SK-N-SH treated with all-trans-retinoic acid at 6 μM for 48 hours (cell line): ENCODE data around the gene CLPSL1.

Experiments
- ATAC-seq: fragments of 200-7000 bp; cut with Tn5 transposase; 3 replicates; pipeline ENCODE4 v1.9.1; 2020; ENCODE audit warnings: mild to moderate bottlenecking, moderate library complexity
- BACH2 ChIP-seq: fragments of 250-450 bp; sonication (Bioruptor Pico); IDR thresholded peaks from 2 replicates; pipeline ENCODE4 v1.9.0; 2021; ENCODE audit warnings: mild to moderate bottlenecking, borderline replicate concordance
- CSDC2 ChIP-seq: fragments of 250-450 bp; sonication (Bioruptor Pico); IDR thresholded peaks from 2 replicates; pipeline ENCODE4 v1.5.0; 2020; ENCODE audit warnings: mild to moderate bottlenecking, moderate library complexity
- ESRRG ChIP-seq: fragments of 250-450 bp; sonication (Bioruptor Pico); IDR thresholded peaks from 2 replicates; pipeline ENCODE4 v1.6.1; 2021; ENCODE audit warnings: mild to moderate bottlenecking
- OSR1 ChIP-seq: fragments of 250-450 bp; sonication (Bioruptor Pico); IDR thresholded peaks from 2 replicates; pipeline ENCODE4 v1.8.0; 2022; ENCODE audit warnings: moderate library complexity, mild to moderate bottlenecking, inconsistent platforms
- RARB ChIP-seq: fragments of 250-450 bp; sonication (Bioruptor Pico); IDR thresholded peaks from 2 replicates; pipeline ENCODE4 v1.8.0; 2021; ENCODE audit warnings: mild to moderate bottlenecking, moderate library complexity
- SNAI2 ChIP-seq: fragments of 250-450 bp; sonication (Bioruptor Pico); IDR thresholded peaks from 2 replicates; pipeline ENCODE4 v1.5.0; 2020; ENCODE audit warnings: mild to moderate bottlenecking, moderate library complexity
- TCF4 ChIP-seq: fragments of 250-450 bp; sonication (Bioruptor Pico); IDR thresholded peaks from 2 replicates; pipeline ENCODE4 v1.8.0; 2021; ENCODE audit warnings: mild to moderate bottlenecking, moderate library complexity, borderline replicate concordance
- TOX ChIP-seq: fragments of 250-450 bp; sonication (Bioruptor Pico); IDR thresholded peaks from 2 replicates; pipeline ENCODE4 v1.8.0; 2021; ENCODE audit warnings: mild to moderate bottlenecking, moderate library complexity, borderline replicate concordance
- ZC3H10 ChIP-seq: fragments of 250-450 bp; sonication (Bioruptor Pico); IDR thresholded peaks from 2 replicates; pipeline ENCODE4 v1.5.1; 2021; ENCODE audit warnings: mild to moderate bottlenecking, moderate library complexity
- ZFP30 ChIP-seq: fragments of 450-650 bp; formaldehyde crosslinking; IDR thresholded peaks from 2 replicates; pipeline ENCODE4 v1.5.0; 2022; ENCODE audit warnings: mild to moderate bottlenecking, moderate library complexity
- ZNF565 ChIP-seq: fragments of 450-650 bp; formaldehyde crosslinking; conservative IDR thresholded peaks from 2 replicates; pipeline ENCODE4 v1.5.0; 2020; ENCODE audit warnings: low read depth, mild to moderate bottlenecking, moderate library complexity
- ZNF70 ChIP-seq: fragments of 450-650 bp; formaldehyde crosslinking; IDR thresholded peaks from 2 replicates; pipeline ENCODE4 v1.5.0; 2020; ENCODE audit warnings: mild to moderate bottlenecking, moderate library complexity
- TF ChIP-seq, protein P1 (sequence below): fragments of 250-450 bp; sonication (Bioruptor Pico); IDR thresholded peaks from 2 replicates; pipeline ENCODE4 v1.5.1; 2021; ENCODE audit warnings: mild to moderate bottlenecking, moderate library complexity
- TF ChIP-seq, protein P2 (sequence below): fragments of 250-450 bp; sonication (Bioruptor Pico); IDR thresholded peaks from 2 replicates; pipeline ENCODE4 v1.8.0; 2021; ENCODE audit warnings: low read depth, mild to moderate bottlenecking, moderate library complexity, borderline replicate concordance
- TF ChIP-seq, protein P3 (sequence below): fragments of 250-450 bp; sonication (Bioruptor Pico); IDR thresholded peaks from 2 replicates; pipeline ENCODE4 v1.5.0; 2020; ENCODE audit warnings: mild to moderate bottlenecking, moderate library complexity
- TF ChIP-seq, protein P4 (sequence below): fragments of 250-450 bp; sonication (Bioruptor Pico); IDR thresholded peaks from 2 replicates; pipeline ENCODE4 v1.8.0; 2020; ENCODE audit warnings: mild to moderate bottlenecking, moderate library complexity, borderline replicate concordance

Gene CLPSL1

DNA sequence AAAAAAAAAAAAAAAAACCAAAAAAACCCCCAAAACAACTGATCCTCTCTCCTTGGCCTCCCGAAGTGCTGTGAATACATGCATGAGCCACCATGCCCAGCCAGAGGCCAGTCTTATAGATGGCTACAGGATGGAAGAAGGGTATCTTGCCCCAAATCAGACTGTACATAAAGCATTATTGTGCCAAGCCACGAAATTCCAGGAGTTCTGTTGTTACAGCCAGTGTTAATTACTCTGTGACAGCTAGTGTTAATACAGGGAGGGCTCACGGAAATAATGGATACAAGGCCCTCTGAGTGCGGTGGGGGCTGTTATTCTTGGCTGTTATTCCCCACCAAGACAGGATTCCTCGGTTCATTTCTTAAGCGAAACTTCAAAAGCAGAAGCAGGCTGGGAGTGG is 5.8 kb upstream of the CLPSL1 start (continued):
- TF ChIP-seq, protein P1, sequence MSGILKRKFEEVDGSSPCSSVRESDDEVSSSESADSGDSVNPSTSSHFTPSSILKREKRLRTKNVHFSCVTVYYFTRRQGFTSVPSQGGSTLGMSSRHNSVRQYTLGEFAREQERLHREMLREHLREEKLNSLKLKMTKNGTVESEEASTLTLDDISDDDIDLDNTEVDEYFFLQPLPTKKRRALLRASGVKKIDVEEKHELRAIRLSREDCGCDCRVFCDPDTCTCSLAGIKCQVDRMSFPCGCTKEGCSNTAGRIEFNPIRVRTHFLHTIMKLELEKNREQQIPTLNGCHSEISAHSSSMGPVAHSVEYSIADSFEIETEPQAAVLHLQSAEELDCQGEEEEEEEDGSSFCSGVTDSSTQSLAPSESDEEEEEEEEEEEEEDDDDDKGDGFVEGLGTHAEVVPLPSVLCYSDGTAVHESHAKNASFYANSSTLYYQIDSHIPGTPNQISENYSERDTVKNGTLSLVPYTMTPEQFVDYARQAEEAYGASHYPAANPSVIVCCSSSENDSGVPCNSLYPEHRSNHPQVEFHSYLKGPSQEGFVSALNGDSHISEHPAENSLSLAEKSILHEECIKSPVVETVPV (CRISPR knock-in tag) = no peak
- TF ChIP-seq OSR1 (CRISPR knock-in tag) (no peak), CSDC2 (CRISPR knock-in tag) (no peak)
- TF ChIP-seq, protein P2, sequence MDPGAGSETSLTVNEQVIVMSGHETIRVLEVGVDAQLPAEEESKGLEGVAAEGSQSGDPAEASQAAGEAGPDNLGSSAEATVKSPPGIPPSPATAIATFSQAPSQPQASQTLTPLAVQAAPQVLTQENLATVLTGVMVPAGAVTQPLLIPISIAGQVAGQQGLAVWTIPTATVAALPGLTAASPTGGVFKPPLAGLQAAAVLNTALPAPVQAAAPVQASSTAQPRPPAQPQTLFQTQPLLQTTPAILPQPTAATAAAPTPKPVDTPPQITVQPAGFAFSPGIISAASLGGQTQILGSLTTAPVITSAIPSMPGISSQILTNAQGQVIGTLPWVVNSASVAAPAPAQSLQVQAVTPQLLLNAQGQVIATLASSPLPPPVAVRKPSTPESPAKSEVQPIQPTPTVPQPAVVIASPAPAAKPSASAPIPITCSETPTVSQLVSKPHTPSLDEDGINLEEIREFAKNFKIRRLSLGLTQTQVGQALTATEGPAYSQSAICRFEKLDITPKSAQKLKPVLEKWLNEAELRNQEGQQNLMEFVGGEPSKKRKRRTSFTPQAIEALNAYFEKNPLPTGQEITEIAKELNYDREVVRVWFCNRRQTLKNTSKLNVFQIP = no peak

DNA sequence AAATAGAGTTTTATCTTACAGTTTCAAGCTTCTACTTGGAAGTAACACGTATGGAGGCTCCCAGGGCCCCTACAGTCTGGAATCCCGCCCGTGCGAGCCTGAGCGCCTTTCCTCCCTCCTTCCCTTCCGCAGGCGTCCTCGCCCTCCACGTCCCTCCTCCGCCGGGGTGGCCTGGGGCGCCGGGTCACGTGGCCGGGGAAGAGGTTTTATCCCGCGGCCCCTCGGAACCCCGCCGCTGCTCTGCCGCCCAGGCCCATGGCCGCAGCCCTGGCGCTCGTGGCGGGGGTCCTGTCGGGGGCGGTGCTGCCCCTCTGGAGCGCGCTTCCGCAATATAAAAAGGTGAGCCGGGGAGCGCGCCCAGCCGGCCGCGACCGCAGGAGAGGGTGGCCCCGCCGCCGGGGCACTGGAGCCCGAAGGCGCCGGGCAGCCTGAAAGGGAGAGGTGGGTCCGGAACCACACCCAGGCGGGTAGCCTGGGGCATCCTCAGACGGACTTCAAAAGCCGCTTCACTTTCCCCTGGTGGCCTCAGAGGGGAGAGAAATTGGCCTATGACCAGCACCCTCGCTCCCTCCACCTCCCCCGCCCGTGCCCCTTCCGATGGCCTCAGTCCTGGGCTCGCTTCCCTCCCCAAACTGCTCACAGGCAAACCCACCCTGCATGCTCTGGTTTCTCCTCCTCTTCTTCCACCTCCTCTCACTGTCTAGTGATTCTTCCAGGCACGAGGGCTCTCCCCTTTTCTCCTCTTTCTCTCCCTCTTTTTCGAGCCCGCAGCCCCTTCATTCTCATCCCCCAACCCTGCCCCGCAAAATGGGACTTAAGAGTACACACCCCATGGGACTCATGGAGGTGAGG is 4.2 kb upstream of the CLPSL1 start, which contains the start of gene CLPSL2:
TSS of gene CLPSL2 (plus strand) at position 235 of the 852 bp plus-strand sequence. CDS start at position 256, 21 bp downstream.
- TF ChIP-seq ZNF565 (CRISPR knock-in tag) = no peak
- no peak for TF ChIP-seq SNAI2 (CRISPR knock-in tag)
- no peak for TF ChIP-seq ZFP30
- TF ChIP-seq TOX (CRISPR knock-in tag) = no peak
- TF ChIP-seq RARB = no peak
- no peak for TF ChIP-seq CSDC2 (CRISPR knock-in tag)
- no peak for TF ChIP-seq ZC3H10 (CRISPR knock-in tag)
- TF ChIP-seq, protein P2 = no peak
- TF ChIP-seq ZNF70 (CRISPR knock-in tag) = no peak
- TF ChIP-seq BACH2 (CRISPR knock-in tag) = no peak
- TF ChIP-seq, protein P1 (CRISPR knock-in tag) = no peak
- TF ChIP-seq, protein P3, sequence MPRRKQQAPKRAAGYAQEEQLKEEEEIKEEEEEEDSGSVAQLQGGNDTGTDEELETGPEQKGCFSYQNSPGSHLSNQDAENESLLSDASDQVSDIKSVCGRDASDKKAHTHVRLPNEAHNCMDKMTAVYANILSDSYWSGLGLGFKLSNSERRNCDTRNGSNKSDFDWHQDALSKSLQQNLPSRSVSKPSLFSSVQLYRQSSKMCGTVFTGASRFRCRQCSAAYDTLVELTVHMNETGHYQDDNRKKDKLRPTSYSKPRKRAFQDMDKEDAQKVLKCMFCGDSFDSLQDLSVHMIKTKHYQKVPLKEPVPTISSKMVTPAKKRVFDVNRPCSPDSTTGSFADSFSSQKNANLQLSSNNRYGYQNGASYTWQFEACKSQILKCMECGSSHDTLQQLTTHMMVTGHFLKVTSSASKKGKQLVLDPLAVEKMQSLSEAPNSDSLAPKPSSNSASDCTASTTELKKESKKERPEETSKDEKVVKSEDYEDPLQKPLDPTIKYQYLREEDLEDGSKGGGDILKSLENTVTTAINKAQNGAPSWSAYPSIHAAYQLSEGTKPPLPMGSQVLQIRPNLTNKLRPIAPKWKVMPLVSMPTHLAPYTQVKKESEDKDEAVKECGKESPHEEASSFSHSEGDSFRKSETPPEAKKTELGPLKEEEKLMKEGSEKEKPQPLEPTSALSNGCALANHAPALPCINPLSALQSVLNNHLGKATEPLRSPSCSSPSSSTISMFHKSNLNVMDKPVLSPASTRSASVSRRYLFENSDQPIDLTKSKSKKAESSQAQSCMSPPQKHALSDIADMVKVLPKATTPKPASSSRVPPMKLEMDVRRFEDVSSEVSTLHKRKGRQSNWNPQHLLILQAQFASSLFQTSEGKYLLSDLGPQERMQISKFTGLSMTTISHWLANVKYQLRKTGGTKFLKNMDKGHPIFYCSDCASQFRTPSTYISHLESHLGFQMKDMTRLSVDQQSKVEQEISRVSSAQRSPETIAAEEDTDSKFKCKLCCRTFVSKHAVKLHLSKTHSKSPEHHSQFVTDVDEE (CRISPR knock-in tag) = no peak
- TF ChIP-seq TCF4 (CRISPR knock-in tag) = no peak
- no peak for TF ChIP-seq ESRRG
- TF ChIP-seq, protein P4, sequence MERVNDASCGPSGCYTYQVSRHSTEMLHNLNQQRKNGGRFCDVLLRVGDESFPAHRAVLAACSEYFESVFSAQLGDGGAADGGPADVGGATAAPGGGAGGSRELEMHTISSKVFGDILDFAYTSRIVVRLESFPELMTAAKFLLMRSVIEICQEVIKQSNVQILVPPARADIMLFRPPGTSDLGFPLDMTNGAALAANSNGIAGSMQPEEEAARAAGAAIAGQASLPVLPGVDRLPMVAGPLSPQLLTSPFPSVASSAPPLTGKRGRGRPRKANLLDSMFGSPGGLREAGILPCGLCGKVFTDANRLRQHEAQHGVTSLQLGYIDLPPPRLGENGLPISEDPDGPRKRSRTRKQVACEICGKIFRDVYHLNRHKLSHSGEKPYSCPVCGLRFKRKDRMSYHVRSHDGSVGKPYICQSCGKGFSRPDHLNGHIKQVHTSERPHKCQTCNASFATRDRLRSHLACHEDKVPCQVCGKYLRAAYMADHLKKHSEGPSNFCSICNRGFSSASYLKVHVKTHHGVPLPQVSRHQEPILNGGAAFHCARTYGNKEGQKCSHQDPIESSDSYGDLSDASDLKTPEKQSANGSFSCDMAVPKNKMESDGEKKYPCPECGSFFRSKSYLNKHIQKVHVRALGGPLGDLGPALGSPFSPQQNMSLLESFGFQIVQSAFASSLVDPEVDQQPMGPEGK (CRISPR knock-in tag) = no peak
- TF ChIP-seq, all 23 proteins: peak for 0
- ATAC-seq = peak; percentile 62
